ENCODE measurements around the gene WIPI1.

DNA sequence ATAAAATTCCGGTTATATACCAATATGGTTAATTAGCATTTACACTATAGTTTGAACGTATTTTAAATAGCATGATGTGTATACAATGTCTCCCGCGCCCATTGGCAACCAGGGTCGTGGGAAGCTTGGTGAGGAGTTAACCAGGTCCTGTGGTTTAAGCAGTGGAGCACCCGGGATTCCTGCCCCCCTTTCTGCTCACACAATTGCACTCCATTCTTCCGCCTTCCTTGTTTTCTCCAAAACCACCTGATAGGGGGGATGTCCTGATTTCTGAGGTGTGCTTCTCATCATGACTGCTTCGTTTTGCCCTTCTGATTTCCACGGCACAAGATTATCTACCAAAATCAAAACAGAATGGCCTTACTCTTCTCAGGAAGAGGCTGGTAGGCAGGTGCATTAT, 35.8 kb downstream of the WIPI1 start:
- no peak for TF ChIP-seq POLR2A (IDR thresholded peaks at IDR 0.05; ENCODE audit: low read depth)
- TF ChIP-seq, protein P1, sequence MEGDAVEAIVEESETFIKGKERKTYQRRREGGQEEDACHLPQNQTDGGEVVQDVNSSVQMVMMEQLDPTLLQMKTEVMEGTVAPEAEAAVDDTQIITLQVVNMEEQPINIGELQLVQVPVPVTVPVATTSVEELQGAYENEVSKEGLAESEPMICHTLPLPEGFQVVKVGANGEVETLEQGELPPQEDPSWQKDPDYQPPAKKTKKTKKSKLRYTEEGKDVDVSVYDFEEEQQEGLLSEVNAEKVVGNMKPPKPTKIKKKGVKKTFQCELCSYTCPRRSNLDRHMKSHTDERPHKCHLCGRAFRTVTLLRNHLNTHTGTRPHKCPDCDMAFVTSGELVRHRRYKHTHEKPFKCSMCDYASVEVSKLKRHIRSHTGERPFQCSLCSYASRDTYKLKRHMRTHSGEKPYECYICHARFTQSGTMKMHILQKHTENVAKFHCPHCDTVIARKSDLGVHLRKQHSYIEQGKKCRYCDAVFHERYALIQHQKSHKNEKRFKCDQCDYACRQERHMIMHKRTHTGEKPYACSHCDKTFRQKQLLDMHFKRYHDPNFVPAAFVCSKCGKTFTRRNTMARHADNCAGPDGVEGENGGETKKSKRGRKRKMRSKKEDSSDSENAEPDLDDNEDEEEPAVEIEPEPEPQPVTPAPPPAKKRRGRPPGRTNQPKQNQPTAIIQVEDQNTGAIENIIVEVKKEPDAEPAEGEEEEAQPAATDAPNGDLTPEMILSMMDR (IDR thresholded peaks at IDR 0.05) = no peak
- no peak for TF ChIP-seq EP300 (IDR thresholded peaks at IDR 0.05)
- TF ChIP-seq POLR2AphosphoS5 (IDR thresholded peaks at IDR 0.05) = no peak
